Stimulated activated CD4-positive, alpha-beta T cell treated with anti-CD3 and anti-CD28 coated beads, TNF-alpha, amount 100 ng/mL, for 1 hour (primary cell): ENCODE data around the gene FUOM.
"Not testable (repeated sequence)": the region's sequence is repeated elsewhere in the genome, so short reads cannot be mapped to it uniquely, and the experiment has no call there.

ENCODE experiments used
- DNase-seq, 3 donors: peaks; one replicate each; pipeline ENCODE4 v3.0.0-alpha.2; 2020; ENCODE audit warnings: low read depth in 3 of 3, low spot score in 1 of 3

FUOM gene

DNA sequence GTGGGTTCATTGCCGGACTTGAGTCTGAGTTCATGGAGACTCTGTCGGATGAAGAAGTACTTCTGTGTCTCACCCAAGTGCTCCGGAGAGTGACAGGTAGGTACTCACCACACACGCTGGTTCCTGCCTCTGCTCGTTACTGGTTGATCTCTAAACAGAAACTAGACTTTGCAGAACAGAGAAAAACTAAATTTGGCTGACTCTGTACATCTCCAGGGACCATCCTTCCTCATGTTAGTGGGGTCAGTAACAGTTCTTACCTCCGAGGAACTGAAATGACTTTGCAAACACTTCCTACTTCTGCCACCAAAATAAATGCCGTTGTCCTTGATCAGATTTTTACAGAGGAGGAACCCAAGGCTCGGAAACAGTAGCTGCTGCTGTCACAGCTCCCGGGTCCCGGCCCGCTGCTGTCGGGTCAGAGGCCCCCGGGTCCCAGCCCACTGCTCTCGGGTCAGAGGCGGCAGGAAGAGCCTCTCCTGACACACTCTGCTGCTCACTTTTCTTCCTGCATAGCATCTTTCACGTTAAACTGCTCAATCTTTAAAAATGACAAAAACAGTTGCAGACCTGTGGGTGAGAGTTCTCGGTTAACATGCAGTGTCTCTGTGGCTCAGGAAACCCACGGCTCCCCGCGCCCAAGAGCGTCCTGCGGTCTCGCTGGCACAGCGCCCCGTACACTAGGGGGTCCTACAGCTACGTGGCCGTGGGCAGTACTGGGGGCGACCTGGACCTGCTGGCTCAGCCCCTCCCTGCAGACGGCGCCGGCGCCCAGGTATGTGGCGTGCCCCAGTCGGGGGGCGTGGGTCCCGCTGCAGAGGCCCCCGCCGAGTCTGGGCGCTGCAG, 31.4 kb upstream of the FUOM start:
- DNase-seq: no peak

DNA sequence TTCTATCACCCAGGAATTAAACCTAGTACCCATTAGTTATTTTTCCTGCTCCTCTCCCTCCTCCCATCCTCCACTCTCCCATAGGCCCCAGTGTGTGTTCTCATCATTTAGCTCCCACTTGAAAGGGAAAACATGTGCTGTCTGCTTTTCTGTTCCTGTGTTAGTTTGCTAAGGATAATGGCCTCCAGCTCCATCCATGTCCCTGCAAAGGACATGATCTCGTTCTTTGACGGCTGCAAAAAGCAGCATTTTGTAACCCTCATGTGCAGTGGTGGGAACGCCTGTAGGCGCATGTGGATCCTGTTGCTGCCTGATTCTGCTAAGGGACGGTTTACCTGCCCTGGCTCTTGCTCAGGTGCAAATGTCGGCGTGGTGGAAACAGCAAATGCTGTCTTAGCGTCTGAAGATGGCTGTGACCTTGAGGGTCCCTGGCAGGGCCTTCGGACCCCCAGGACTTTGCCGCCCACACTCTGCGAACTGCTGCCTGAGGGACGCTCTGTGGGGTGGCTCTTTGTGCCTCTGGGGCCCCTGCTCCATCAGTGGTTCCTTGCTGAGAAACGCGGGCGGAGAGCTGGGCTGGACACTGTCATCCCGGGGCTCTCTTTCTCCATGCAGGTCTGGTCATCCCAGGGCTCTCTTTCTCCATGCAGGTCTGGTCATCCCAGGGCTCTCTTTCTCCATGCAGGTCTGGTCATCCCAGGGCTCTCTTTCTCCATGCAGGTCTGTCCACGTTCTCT, 30.6 kb upstream of the FUOM start:
- DNase-seq: no peak

DNA sequence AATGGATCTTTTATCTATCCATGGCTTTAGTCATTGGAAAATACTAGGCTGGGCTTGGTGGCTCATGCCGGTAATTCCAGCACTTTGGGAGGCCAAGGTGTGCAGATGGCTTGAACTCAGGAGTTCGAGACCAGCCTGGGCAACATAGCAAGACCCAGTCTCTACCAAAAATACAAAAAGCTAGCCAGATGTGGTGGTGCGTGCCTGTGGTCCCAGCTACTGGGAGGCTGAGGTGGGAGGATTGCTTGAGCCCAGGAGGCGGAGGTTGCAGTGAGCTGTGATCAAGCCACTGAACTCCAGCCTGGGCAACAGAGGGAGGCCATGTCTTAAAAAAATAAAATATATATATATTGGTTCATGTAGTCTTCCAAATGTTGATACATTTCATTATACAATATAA, 29.1 kb upstream of the FUOM start:
- not testable (repeated sequence) for DNase-seq

DNA sequence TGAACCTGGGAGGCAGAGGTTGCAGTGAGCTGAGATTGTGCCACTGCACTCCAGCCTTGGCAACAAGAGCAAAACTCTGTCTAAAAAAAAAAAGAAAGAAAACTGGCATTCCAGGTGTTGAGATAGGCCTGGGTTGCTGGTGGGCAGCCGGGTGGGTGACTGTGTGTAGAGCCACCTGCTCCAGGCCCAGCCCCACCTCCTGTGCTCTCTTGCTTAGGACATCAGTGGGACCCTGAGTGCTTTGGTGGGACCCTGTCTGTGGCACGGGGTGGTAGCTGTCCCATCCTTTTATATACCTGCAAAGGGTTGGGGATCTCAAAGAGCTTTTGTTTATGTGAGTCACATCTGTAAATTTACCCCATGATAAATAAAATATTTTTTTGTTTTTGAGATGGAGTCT, 27.4 kb upstream of the FUOM start:
- no peak for DNase-seq

DNA sequence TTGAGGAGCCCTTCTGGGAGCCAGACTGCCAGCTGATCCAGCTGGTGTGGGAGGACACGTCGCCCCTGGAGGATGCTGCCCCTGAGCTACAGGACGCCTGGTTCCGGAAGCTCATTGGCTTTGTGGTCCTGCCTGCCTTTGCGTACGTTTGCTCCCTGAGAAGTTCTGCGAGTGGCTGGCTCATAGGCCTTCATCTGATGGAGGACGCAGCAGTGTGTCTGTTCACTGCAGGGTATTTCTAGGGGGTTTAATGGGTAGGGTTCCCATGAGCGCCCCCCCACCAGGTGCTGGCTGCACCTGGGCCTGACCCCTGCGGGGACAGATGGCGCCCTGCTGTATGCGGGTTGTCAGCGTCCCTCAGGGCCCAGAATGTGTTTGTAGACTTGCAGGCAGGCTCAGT, 26.3 kb upstream of the FUOM start:
- no peak for DNase-seq

DNA sequence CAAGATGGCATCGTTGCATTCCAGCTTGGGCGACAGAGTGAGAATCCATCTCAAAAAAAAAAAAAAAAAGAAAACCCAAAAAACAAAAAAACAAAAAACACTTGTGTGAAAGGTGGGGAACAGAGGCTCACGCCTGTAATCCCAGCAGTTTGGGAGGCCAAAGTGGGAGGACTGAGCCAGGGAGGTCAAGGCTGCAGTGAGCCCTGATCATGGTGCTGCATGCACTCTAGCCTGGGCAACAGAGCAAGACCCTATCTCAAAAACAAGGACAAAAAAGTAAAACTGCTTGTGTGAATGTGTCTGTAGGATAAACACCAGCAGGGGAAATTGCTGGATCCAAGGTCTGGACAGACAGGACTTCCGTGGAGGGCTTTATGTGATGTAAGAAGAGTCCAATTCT, 25.7 kb upstream of the FUOM start:
- no peak for DNase-seq

DNA sequence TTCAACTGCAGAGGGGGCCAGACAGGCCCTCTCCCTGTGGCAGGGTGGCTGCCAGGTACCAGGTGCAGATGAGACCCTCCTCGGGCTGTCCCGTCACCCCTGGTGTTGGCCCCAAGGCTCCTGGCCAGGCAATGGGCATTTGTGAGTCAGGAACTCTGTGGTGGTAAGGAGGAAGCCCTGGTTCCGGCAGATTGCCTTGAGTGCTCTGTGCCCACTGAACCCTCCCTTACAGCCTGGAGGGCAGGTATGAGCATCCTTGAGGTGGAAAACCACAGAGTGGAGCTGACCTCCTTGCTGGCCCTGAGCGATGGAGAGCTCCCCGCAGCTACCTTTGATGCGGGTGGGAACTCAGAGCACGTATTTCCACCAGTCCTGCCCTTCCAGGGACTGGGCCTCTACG, 23.2 kb upstream of the FUOM start:
- DNase-seq: no peak

DNA sequence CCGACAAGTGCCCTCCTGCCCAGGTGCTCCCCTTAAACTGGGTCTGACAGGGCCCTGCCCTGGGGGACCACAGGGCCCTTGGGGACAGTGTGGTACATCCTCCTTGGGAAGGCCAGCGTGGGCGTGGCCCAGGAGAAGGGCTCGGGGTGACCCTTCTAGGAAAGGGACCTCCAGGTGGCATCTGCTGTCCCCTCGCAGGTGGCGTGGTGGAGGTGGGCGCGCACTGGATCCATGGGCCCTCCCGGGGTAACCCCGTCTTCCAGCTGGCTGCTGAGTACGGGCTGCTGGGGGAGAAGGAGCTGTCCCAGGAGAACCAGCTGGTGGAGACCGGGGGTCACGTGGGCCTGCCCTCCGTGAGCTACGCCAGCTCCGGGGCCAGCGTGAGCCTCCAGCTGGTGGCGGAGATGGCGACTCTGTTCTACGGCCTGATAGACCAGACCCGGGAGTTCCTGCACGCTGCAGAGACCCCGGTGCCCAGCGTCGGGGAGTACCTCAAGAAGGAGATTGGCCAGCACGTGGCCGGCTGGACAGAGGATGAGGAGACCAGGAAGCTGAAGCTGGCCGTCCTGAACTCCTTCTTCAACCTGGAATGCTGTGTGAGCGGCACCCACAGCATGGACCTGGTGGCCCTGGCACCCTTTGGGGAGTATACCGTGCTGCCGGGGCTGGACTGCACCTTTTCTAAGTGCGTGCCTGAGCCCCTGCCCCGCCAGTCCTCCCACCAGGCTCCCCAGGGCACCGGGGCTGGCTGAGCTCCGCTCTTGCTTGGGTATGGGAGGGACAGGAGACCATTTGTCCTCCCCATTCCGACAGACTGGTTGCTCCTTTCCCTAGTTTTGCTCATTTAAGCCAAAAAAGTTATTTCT, 22.2 kb upstream of the FUOM start:
- DNase-seq: no peak

DNA sequence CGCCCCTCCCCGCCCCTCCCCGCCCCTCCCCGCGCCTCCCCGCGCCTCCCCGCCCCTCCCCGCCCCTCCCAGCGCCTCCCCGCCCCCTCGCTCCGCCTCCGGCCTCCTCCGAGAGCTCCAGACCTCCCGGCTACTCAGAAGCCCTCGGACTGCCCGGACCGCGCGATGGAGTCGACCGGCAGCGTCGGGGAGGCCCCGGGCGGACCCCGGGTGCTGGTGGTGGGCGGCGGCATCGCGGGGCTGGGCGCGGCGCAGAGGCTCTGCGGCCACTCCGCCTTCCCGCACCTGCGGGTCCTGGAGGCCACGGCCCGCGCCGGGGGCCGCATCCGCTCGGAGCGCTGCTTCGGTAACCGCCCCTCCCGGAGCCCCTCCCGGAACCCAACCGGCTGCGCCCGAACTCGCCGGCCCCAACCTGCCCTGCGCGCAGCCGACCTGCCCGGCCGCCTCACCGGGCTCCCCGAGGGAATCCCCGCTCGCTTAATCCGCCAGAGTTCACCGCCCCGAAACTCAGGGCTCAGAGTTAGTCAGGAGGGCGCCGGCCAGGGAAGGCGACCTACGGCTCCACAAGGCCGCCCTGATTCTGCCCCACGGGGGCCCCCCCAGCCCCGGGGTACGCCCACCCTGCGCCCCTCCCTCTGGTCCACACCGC, 21.5 kb upstream of the FUOM start, which contains the start of gene PAOX:
Gene PAOX (plus strand): TSS at position 111 of the 649 bp plus-strand sequence. CDS start 55 bp downstream, at position 166.
- peak in 1 of 3 donors; percentile 53 for DNase-seq

DNA sequence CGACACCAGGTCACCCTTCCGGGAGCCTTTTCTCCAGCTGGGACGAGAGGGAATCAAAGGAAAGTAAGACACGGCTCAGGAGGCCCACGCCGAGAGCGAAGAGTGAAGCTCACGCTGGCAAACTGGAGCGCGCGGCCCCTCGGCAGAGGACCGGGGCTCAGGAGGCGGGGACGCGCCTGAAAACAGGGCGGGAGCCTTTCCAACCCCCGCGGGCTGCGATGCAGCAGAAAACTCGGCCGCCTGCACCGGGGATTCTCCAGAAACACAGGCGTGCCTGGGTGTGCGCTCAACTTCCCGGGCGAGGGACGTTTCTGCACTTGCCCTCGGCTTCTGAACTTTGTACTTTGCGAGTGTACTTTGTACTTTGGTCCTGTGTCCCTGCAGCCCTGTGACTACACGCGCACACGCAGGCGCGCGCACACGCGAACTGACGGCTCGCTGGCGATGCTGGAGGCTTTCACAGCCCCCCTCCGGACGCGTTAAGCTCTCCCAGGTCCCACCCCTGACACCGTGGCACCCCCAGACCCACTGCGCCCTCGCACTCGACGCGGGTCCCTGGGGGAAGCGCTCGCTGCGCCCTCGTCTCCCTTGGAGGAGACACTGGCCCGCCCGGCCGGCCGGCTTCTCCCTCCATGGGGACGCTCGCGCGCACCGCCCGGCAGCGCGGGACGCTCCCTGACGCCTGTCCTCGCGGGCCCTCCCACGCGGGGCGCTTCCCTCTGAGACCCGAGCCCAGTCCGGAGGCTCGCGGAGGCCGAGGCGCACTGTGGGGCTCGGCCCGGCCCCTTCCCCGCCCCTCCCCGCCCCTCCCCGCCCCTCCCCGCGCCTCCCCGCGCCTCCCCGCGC, 20.7 kb upstream of the FUOM start:
- DNase-seq: peak in 1 of 3 donors; percentile 51

DNA sequence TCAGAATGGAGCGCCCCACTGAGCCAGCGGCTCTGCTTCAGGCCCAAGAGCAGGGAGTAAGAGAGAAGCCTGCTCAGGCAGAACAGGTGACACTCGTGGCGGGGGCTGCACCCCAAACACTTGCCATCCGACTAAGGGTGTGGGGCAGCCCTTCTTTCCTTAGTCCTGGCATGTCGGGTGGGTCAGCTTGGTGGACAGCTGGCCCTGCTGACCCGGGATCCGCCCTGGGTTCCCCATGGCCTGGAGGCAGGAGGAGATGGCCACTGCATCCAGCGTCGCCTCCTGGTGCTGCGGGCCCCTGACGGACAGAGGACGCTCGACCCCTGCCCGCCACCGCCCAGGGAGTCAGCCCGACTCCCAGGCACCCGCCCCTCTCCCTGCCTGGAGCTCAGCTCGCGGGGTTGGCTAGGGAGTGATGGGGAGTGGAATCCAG, 20.0 kb upstream of the FUOM start:
- no peak for DNase-seq

DNA sequence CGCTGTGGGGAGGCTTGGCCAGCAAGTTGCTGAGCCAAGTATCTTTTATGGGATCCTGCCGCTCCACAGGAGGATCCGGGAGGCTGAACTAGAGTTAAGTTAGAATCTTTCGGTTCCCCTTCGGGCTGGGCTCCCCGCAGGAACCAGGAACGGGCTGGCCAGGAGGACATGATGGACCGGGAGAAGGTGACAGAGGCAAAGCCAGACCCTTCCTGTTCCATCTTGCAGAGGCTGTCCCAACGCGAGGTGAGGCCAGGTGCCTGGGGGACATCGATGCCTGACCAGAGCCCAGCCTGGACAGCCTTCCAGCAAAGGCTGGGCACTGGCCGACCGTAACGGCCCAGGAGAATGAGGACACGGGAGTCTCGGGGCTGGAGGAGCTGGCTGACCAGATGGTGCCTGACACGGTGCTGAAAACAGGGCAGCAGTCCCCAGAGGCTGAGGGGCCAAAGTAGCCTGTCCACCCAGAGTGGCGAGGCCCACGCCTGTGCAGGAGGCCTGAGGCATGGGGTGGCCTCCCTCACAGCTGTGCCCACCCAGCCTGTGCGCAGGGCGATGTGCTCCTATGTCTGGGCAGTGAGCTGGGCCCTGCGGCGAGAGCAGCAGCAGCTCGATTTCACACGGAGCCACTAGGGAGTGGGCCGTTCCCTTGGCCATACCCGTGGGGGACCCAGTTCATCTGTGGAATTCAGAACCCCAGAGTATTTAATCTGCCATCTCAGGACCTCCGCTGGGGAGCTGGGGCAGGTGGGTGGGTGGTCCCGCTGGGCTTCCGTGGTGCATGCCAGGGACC, 19.4 kb upstream of the FUOM start:
- DNase-seq: no peak

DNA sequence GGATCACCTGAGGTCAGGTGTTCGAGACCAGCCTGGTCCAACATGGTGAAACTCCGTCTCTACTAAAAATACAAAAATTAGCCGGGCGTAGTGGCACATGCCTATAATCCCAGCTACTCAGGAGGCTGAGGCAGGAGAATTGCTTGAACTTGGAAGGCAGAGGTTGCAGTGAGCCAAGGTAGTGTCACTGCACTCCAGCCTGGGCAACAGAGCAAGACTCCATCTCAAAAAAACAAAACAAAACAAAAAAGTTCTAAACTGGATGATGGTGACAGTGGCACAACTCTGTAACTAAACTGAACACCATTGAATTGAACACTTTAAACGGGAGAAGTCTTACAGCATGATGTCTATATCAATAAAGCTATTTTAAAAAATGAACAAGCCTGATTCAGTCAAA, 18.4 kb upstream of the FUOM start:
- not testable (repeated sequence) for DNase-seq

DNA sequence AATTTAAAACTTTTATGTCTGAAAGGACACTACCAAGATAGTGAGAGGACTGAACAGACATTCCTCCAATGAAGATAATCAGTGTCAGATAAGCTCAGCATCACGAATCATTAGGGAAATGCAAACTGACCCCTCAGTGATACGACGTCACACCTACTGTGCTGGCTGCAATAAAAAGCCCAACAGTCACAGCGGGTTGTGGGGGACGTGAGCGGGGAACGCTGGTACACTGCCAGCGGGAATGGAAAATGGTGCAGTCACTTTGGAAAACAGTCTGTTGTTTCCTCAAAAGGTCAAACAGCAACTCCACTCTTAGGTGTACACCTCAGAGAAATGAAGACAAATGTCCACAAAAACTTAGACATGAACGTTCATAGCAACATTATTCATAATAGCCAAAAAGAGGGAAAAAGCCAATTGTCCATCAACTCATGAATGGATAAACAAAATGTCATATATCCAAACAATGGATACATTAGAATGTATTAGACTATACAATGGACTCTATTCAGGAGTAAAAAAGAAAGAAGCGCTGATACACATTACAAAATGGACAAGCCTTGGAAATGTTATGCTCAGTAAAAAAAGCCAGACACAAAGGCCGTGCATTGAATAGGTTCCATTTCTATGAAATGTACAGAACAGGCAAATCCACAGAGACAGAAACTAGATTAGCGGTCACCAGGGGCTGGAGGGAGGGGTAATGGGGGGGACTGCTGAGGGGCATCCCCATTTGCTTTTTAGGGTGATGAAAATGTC, 17.7 kb upstream of the FUOM start:
- DNase-seq: no peak

DNA sequence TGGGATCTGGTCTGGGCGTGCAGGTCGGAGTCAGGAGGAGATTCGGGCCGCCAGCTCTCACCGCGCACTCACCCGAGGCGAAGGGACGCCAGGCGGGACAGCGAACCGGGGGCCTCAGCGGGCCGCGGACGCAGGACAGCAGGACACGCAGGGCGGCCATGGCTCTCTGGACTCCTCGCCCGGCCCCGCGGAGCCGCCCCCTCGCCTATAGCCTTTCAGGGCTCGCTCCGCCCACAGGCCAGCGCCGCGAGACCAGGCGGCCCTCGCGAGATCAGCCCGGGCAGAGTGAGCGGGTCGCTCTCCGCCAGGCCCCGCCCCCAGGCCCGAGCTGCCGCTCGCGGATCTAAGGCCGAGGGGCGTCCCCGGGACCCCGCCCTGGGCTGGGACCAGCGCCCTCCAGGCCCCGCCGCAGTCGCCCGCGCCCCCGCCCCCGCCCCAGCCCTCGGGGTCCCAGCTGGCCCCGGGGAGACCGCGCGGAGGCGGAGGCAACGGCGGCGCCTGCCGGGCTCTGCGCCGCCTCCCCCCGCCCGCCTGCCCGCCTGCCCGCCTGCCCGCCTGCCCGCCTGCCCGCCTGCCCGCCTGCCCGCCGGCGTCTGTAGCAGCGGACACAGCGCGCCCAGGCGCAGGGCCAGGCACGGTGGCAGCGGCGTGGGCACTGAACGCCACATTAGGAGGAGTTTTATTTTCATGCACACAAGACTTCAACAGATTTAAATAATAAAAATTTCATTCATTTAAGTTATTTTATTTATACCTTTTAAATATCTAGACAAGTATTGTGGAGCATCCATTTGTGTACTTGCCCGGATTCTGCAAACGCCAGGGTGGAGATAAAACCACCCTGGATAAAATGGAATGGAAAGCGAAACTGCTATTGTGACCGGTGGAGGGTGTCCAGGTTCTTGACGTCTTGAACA, 15.6 kb upstream of the FUOM start, which contains the start of gene ECHS1:
Gene ECHS1 (minus strand): TSS at position 181 of the 917 bp plus-strand sequence. CDS start 21 bp downstream, at position 160.
- peak; percentile 76 to 93 (median 81) for DNase-seq

DNA sequence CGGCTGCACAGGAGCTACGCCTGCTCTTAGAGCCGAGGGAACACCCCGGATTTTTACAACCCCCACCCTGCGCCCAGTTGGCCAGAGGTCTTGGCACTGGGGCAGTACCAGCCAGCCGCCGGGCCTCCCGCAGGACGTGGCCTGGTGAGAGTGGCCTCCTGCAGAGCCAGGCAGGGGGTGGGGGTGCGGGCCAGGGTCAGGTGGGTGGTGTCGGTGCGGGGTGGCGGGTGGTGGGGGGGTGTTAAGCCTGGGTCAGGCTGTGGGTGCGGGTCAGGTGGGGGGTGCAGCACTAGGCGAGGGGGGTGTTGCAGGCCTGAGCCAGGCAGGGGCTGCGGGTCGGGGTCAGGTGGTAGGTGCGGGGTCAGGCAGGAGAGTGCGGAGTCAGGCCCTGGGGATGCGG, 14.7 kb upstream of the FUOM start:
- DNase-seq: no peak
